Astrocyte (in vitro differentiated cells and primary cell): ENCODE results near the gene PNKD. TPM values are rescaled to one million over a fixed set of nuclear protein-coding genes. Genes with fewer than 3 reads are reported as not detected.

Experiments
- DNase-seq: peaks from one replicate; pipeline ENCODE4 v3.0.0-alpha.2; 2010; ENCODE audit warnings: low read depth
- FAIRE-seq: peaks from 2 replicates; lab custom pipeline; 2011; peaks lifted over from hg19 to GRCh38; lab: Jason Lieb, UNC
- H2AFZ ChIP-seq: 2 replicates; pipeline ENCODE4 v1.6.0; 2012; ENCODE audit warnings: low read depth, low read length, inconsistent platforms
- H3K27ac ChIP-seq: 2 replicates; pipeline ENCODE4 v1.5.1; 2011; ENCODE audit warnings: low read depth, low read length, inconsistent platforms
- H3K27me3 ChIP-seq: 2 replicates; pipeline ENCODE4 v1.6.0; 2011; ENCODE audit warnings: low read length, inconsistent platforms; ENCODE audit not compliant: insufficient read depth
- H3K36me3 ChIP-seq: 2 replicates; pipeline ENCODE4 v1.5.1; 2011; ENCODE audit warnings: low read length, inconsistent platforms; ENCODE audit not compliant: insufficient read depth
- H3K4me1 ChIP-seq: 2 replicates; pipeline ENCODE4 v1.5.1; 2011; ENCODE audit warnings: low read length, inconsistent platforms; ENCODE audit not compliant: insufficient read depth
- H3K4me2 ChIP-seq: 2 replicates; pipeline ENCODE4 v1.6.0; 2012; ENCODE audit warnings: low read length, inconsistent platforms
- H3K4me3 ChIP-seq: 2 replicates; pipeline ENCODE4 v1.5.1; 2011; ENCODE audit warnings: low read depth, mild to moderate bottlenecking, low read length, inconsistent platforms; ENCODE audit not compliant: insufficient read depth
- H3K79me2 ChIP-seq: 2 replicates; pipeline ENCODE4 v1.6.0; 2012; ENCODE audit warnings: mild to moderate bottlenecking, low read length, inconsistent platforms; ENCODE audit not compliant: insufficient read depth
- H3K9ac ChIP-seq: 2 replicates; pipeline ENCODE4 v1.6.0; 2012; ENCODE audit warnings: mild to moderate bottlenecking, low read length, inconsistent platforms
- H3K9me3 ChIP-seq: 2 replicates; pipeline ENCODE4 v1.5.1; 2012; ENCODE audit warnings: low read depth, mild to moderate bottlenecking, low read length, inconsistent platforms; ENCODE audit not compliant: insufficient read depth
- H4K20me1 ChIP-seq: 2 replicates; pipeline ENCODE4 v1.6.0; 2012; ENCODE audit warnings: low read length, inconsistent platforms; ENCODE audit not compliant: insufficient read depth
- H3K27ac Mint-ChIP-seq: one replicate; pipeline ENCODE4 v1.8.0; 2021; ENCODE audit warnings: mild to moderate bottlenecking, mixed read lengths; ENCODE audit not compliant: unreplicated experiment
- H3K27me3 Mint-ChIP-seq: one replicate; pipeline ENCODE4 v1.8.0; 2021; ENCODE audit warnings: low read depth, mixed read lengths; ENCODE audit not compliant: unreplicated experiment
- H3K36me3 Mint-ChIP-seq: one replicate; pipeline ENCODE4 v1.8.0; 2021; ENCODE audit warnings: low read depth, mixed read lengths; ENCODE audit not compliant: unreplicated experiment
- H3K4me1 Mint-ChIP-seq: one replicate; pipeline ENCODE4 v1.8.0; 2021; ENCODE audit warnings: low read depth, mixed read lengths; ENCODE audit not compliant: unreplicated experiment
- H3K4me3 Mint-ChIP-seq: one replicate; pipeline ENCODE4 v1.8.0; 2021; ENCODE audit warnings: mild to moderate bottlenecking, moderate library complexity, mixed read lengths; ENCODE audit not compliant: unreplicated experiment
- H3K9me3 Mint-ChIP-seq: one replicate; pipeline ENCODE4 v1.8.0; 2021; ENCODE audit warnings: mild to moderate bottlenecking, mixed read lengths; ENCODE audit not compliant: unreplicated experiment
- EZH2 ChIP-seq: IDR thresholded peaks from 2 replicates; pipeline ENCODE4 v1.6.1; 2012; ENCODE audit warnings: mild to moderate bottlenecking, low read length, inconsistent platforms; ENCODE audit not compliant: insufficient read depth
- total RNA-seq: library from RNA; stranded (reverse); gene quantifications from 2 replicates; pipeline ENCODE4 v1.2.1, GENCODE V29; 2021
- TF ChIP-seq, protein P1 (sequence below): IDR thresholded peaks from 2 replicates; pipeline ENCODE4 v1.5.1; 2011; ENCODE audit warnings: low read depth, mild to moderate bottlenecking, inconsistent platforms, low read length, moderate library complexity; ENCODE audit not compliant: insufficient read depth

The PNKD gene
- total RNA-seq, 1 donor from 2014 or later: 40.9 TPM

DNA sequence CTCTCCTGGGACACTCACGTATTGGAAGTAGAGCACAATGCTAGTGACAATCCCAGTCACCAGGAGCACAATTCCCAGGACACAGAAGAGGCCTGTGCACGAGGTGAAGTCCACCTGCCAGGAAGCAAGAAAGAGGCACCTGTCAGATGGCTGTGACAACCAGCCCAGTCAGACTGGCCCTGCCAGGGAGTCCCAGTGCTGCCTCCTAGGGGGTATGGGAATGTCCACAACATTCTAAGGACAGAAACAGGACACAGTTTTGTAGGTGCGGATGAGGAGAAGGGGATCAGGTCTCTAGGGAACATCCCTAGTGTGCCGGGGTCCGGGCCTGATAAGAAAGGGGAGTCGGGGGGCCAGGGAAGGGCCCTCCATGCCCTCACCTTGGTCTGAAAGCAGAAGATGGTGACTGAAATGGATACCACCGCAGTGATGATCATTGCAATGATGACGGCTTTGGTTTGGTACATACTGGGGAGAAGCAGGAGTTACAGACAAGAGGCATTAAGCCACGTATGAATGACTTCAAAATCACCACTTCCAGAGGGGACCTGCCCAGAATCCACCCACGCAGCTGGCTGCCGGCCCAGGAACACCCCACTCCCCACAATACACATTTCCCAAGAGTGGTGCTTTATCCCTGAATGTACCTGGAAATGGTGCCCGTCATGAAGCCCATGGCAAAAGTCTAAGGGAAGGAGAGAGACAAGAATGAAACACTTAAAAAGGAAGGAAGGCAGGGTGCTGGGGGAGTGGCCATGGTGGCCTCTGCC, 6.9 kb downstream of the PNKD start:
- Histone ChIP-seq H4K20me1 (peaks cover 9% of the 10 kb centered on the region), H3K27me3 (no peaks in the 10 kb centered on the region), H3K4me3 (no peak overlapping the region), H2AFZ (no peak overlapping the region), H3K4me1 (peaks cover 12% of the 10 kb centered on the region), H3K4me2 (no peak overlapping the region), H3K36me3 (peaks cover 47% of the 10 kb centered on the region), H3K9me3 (no peaks in the 10 kb centered on the region), H3K27ac (no peak overlapping the region), H3K79me2 (peaks cover 12% of the 10 kb centered on the region), H3K9ac (no peak overlapping the region)
- Mint-ChIP-seq H3K27ac (no peak overlapping the region), H3K36me3 (peaks cover 12% of the 10 kb centered on the region), H3K27me3 (no peaks in the 10 kb centered on the region), H3K4me1 (peaks cover 6% of the 10 kb centered on the region), H3K4me3 (no peak overlapping the region), H3K9me3 (no peaks in the 10 kb centered on the region)
- FAIRE-seq (no peak), DNase-seq (no peak)
- no peak for TF ChIP-seq EZH2
- TF ChIP-seq, protein P1, sequence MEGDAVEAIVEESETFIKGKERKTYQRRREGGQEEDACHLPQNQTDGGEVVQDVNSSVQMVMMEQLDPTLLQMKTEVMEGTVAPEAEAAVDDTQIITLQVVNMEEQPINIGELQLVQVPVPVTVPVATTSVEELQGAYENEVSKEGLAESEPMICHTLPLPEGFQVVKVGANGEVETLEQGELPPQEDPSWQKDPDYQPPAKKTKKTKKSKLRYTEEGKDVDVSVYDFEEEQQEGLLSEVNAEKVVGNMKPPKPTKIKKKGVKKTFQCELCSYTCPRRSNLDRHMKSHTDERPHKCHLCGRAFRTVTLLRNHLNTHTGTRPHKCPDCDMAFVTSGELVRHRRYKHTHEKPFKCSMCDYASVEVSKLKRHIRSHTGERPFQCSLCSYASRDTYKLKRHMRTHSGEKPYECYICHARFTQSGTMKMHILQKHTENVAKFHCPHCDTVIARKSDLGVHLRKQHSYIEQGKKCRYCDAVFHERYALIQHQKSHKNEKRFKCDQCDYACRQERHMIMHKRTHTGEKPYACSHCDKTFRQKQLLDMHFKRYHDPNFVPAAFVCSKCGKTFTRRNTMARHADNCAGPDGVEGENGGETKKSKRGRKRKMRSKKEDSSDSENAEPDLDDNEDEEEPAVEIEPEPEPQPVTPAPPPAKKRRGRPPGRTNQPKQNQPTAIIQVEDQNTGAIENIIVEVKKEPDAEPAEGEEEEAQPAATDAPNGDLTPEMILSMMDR: no peak

DNA sequence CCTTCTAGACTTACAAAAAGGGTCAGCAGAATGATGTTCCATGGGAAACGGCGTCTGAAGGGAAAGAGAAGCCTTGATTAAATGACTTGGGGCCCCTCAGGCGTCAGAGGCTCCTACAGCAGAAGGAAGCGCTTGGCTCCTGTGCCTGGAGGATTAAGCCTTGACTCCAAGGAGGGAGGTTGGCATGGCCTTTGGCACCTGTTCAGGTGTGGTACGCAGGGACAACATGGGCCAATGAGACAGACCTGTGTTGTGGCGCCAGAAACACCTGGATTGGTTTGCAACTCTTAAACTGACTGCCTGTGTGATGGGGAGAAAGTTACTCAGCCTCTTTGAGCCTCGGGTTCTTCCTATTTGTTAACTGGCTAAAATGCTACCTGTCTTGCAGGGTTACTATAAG, 7.6 kb downstream of the PNKD start:
- Histone ChIP-seq H3K9me3 (no peaks in the 10 kb centered on the region), H3K9ac (no peak overlapping the region), H3K4me1 (peaks cover 17% of the 10 kb centered on the region), H3K27me3 (no peaks in the 10 kb centered on the region), H3K27ac (no peak overlapping the region), H2AFZ (no peak overlapping the region), H4K20me1 (peaks cover 14% of the 10 kb centered on the region), H3K4me3 (no peak overlapping the region), H3K36me3 (peaks cover 47% of the 10 kb centered on the region), H3K4me2 (no peak overlapping the region), H3K79me2 (peaks cover 17% of the 10 kb centered on the region)
- DNase-seq (no peak), FAIRE-seq (no peak)
- Mint-ChIP-seq H3K4me3 (no peak overlapping the region), H3K27ac (no peak overlapping the region), H3K4me1 (peaks cover 13% of the 10 kb centered on the region), H3K36me3 (peaks cover 12% of the 10 kb centered on the region), H3K27me3 (no peaks in the 10 kb centered on the region), H3K9me3 (no peaks in the 10 kb centered on the region)
- TF ChIP-seq, protein P1: no peak
- TF ChIP-seq EZH2: no peak
